ENCODE data around the gene SCIN.
"Not testable (repeated sequence)": the region's sequence is repeated elsewhere in the genome, so short reads cannot be mapped to it uniquely, and the experiment has no call there.

The SCIN gene

GRCh38 chr7:12620371-12620770 is 49.9 kb downstream of the SCIN start:
- DNase-seq, result no peak

DNA sequence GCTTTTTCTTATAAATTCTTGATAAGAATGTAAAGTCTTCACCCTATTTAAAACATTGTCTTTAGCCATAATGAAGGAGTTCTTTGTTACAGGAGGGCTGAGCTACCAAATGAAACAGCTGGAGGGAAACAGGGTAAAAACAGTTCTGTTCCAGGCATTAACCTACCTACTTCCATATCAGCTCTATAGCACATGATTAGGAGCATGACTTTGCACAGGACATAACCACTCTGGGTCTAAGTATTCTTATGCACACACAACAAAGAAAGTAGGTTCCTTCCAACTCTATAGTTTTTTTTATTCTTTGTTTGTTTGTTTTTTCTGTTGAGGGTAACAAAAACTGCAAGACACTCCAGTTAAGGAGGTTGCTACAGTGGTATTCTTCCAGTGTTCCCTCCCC is 52.7 kb downstream of the SCIN start:
- no peak for DNase-seq

GRCh38 chr7:12623885-12624498 is 53.5 kb downstream of the SCIN start:
- no peak for DNase-seq

GRCh38 chr7:12625836-12626235 is 55.3 kb downstream of the SCIN start:
- DNase-seq, result no peak

DNA sequence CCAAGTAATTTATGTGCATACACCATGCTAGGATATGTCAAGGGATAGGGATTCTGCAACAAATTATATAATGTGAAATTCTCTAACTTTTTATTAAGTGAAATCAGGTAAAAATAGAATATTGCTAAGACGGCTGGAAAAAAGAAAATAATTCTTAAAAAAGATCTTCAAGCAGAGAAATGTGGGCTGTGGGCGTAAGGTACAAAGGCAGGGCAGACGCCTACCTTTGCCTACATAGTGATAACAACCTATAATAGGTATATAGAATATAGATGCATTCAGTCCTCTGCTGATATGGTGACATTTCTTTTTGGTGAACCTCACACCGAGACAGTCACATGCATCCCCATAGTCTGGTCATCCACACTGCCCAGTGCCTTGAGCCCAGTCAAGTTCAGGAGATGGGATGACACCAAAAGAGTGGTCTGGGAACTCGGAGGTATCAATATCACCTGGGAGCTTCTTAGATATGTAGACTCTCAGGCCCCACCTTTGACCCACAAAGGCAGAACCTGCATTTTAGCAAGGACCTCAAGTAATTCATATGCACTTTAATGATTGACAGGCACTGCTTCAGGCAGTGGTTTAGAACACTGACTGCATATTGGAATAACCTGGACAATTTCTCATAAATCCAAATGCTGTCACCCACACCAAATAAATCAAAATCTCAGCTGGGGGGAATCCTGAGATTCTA is 59.4 kb downstream of the SCIN start:
- no peak for DNase-seq

GRCh38 chr7:12630513-12630819 is 59.9 kb downstream of the SCIN start:
- no peak for DNase-seq

DNA sequence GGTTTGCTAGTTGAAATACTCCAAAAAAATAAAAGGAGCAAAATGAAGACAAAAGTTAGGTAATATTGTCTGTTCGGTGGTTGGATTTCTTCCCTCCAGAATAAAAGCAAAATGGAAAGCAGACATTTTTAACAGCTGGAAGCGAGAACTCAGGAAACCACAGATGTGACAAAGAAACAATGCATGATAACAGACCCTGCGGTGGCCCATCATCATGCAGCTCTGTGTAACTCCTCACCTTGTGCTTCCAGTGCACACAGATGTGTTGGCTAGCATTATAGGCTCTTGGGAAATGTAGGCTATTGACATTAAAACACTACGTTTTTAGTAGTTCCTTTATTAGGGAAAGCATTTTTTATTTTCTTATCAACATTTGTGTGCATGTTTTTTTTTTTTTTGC is 63.1 kb downstream of the SCIN start:
- no peak for DNase-seq

DNA sequence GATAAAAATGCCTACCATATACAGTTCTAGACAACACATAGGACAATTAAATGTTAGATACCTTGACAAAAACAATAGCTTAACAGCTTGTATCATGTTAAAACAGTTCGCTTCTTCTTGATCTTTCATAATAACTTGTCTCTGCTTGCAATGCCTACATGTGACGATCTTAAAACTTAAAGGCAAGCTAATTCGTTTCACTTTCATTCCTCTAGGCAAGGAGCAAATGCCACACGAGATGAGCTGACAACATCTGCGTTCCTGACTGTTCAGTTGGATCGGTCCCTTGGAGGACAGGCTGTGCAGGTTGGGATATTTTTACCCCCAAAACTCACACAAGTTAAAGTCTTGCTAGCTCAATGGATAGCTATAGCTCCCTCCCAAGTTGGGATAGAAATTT is 65.3 kb downstream of the SCIN start:
- DNase-seq, result no peak

DNA sequence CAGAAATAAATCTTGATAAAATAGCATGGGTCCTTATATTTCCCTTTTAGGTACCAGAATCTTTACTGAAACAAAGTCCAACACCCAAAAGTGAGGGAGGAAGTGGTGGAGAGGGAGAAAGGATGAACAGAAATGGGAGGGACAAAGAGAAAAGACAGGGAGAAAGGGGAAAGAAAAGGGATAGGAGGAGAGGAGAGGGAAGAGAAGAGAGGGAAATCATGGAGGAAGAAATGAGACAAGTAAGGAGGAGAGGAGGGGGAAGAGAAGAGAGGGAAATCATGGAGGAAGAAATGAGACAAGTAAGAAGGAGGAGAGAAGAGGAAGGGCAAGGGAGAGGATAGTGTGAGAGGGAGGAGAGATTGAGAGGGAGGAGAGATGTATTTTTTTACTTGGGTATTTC is 66.8 kb downstream of the SCIN start:
- no peak for DNase-seq

GRCh38 chr7:12637819-12638592 is 67.5 kb downstream of the SCIN start:
- no peak for DNase-seq

- no peak for DNase-seq
Measured at GRCh38 chr7:12638851-12639456, 68.4 kb downstream of the SCIN start.

DNA sequence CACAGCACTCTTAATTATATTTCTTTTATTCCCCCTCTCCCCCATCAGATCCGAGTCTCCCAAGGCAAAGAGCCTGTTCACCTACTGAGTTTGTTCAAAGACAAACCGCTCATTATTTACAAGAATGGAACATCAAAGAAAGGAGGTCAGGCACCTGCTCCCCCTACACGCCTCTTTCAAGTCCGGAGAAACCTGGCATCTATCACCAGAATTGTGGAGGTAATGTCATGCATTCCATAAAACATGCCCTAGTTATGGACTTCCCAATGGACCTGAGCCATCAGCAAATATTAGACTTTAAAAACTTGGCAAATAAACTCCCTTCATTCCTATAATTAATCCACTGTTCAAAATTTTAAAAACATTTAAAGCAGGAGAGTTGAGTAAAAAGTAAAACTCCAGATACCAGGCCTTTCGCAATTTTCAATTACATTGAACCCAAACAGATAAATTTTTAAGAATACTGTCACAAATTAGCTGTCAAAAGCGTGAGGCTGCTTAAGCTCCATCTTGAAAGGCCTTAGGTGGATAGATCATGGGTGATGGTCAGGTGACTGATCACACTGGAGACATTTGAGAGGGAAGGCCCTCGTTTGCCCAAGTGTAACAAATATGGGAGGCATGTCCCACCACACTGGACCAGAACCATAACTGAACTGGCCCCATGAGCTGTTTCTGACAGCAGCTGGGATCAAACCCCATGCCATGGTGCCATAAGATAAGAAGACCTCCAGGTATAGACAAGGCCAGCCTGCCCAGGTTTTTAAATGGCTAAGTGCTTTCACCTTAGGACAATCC is 70.0 kb downstream of the SCIN start:
- no peak for DNase-seq

GRCh38 chr7:12641196-12641595 is 70.7 kb downstream of the SCIN start:
- DNase-seq, result no peak

DNA sequence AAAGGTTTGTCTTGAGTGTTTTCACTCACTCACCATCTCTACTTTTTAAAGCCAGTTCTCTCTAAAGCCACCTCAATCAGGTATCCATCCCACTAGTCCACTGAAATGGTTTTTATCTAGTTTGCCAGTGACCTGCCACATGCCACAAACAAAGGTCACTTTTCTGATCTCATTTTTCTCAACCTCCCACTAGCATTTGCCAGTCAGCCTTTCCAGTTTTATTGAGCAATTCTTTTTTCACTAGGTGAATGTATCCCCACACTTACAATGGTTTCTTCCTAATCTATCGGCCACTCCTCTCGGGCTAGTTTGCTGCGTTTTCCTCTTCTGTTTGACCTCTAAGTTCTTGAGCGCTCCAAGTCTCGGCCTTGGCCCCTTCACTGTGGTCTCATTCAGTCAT is 72.0 kb downstream of the SCIN start:
- DNase-seq, result no peak

DNA sequence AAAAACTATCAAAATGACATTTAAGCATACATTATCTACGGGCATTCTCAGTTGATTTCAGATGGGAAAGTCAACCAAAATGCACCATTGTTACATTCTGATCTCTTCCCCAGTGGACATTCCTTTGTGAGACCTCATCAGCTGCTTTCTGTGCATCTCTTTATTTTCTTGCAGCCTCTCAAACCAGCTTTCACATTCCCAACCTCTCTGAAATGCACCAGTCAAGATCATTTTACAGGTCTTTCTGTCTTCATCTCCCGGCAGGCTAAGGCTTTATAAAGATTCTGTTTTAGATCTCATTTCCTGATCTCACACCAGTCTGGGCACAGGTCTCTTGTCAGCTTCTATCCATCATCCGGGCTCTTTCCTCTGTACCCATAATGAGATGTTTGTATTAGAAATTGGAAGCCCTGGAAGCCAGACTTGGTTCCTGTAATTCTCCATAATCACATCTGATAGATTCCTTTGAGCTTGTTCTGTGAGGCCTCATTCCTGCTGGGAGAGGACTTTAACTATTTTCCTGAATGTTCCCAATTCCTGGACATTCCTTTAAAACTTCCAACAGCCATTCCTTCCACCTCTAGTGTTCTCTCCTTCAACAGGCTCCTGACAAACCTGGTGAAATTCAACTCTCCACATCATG is 72.6 kb downstream of the SCIN start:
- DNase-seq, result no peak

DNA sequence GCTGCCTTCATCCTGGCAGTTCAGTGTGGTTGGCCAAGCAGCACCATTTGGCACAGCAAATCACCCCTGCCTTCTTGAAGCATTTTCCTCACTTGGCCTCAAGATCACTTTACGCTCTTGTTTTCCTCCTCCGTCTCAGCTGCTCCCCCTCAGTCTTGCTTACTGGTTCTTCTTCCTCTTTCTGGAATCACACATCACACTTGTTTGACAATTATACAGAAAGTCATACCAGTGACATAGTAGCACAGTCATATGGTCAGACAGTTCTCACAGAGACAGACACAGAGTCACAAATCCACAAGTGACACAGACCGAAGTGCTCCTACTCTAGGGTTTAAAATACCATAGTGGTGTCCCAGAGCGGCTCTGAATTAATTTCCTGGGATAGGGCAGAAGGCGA is 73.1 kb downstream of the SCIN start:
- DNase-seq, result no peak

DNA sequence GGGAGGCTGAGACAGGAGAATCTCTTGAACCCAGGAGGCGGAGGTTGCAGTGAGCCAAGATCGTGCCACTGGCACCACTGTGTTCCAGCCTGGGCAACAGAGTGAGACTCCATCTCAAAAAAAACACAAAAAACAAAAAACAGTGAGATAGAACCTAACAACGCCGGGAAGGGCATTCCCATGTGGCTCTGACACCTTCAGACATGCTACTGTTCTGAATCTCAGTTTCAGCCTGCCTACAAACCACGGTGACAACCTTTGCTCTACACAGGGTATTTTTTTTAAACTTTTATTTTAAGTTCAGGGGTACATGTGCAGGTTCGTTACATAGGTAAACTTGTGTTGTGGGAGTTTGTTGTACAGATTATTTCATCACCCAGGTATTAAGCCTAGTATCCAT is 74.7 kb downstream of the SCIN start:
- not testable (repeated sequence) for DNase-seq

DNA sequence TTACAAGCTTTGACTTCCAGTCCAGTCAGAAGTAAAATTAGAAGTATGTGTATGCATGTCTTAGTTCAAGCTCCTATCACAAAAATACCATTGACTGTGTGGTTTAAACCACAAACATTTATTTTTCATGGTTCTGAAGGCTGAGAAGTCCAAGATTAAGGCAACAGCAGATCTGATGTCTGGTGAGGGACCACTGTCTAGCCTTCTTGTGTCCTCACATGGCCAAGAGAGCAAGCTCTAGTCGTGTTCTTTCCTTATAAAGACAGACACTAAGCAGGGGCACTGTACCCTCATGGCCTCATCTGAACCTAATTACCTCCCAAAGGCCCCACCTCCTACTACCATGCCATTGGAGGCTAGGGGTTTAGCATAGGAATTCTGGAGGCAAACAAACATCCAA is 75.6 kb downstream of the SCIN start:
- DNase-seq, result no peak

- DNase-seq, result no peak
Measured at GRCh38 chr7:12647364-12648219, 77.1 kb downstream of the SCIN start.

DNA sequence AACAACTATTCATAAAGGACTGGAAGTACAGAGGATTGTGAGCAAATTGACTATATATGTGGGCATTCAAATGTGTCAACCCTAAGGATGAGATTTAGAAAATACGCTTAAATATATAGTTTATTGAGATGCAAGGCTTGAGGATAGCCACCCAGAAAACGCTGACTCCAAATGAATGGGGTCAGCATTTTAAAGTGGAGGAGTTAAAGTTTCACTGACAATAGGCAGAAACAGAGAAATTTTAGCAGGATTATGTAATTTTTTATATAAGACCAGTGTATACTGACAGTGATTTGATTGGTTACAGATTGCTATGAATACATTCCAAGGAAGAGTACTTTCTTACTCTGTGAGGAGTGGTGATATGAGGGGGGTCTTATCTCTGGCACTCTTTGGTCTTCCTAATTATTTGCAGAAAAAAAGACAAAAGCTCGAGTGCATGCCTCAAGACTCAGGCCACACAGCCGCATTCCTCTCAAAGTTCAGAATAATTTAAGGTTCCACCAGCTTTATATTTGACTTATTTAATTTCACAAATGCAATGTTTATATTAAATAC is 78.3 kb downstream of the SCIN start:
- DNase-seq, result no peak

- no peak for DNase-seq
Measured at GRCh38 chr7:12649348-12649747, 78.8 kb downstream of the SCIN start.

Measured in activated T-cell treated with anti-CD3 and anti-CD28 coated beads for 4 hours (primary cell).